Lower leg skin (tissue), 4 donors: Measurements from ENCODE around the gene MAST4. TPM values are rescaled to one million over a fixed set of nuclear protein-coding genes. Genes with fewer than 3 reads are reported as not detected.

Experiments used
- DNase-seq, 2 donors: peaks; one replicate each; pipeline ENCODE4 v3.0.0-alpha.2; 2019; ENCODE audit warnings: low spot score in 2 of 2
- H3K4me3 ChIP-seq: fragments of 200-600 bp; sonication (generic); 2 replicates; pipeline ENCODE4 v1.5.1; 2017; ENCODE audit warnings: mild to moderate bottlenecking, low read depth; ENCODE audit not compliant: poor library complexity, severe bottlenecking
- POLR2A ChIP-seq, 2 donors: fragments of 450-650 bp; IDR thresholded peaks; one replicate each; pipeline ENCODE4 v1.6.1; 2016 to 2017; ENCODE audit warnings: antibody characterized with exemption in 2 of 2, mild to moderate bottlenecking in 1 of 2, moderate library complexity in 1 of 2
- WGBS, 2 donors: methylation state at CpG; one replicate each; pipeline ENCODE4 v1.1.5; 2018; 5-methylcytosine and 5-hydroxymethylcytosine counted together
- intact Hi-C: fragments of 100-400 bp; cut with DNase I; formaldehyde crosslinking; loops from one replicate; pipeline ENCODE4 v1.15.0; 2023; ENCODE audit warnings: low total_unique reads
- total RNA-seq, 4 donors: library from RNA; depleted of rRNA; stranded (reverse); fragments of >200 nt; gene quantifications; one replicate each; pipeline ENCODE4 v1.1.0, GENCODE V29; 2016
- TF ChIP-seq, protein P1 (sequence below), 3 donors: fragments of 450-650 bp; IDR thresholded peaks; one replicate each; pipeline ENCODE4 v1.5.1; 2016; ENCODE audit warnings: antibody characterized with exemption in 3 of 3, mild to moderate bottlenecking in 3 of 3, moderate library complexity in 2 of 3

The MAST4 gene
- total RNA-seq, 4 donors from 2014 or later, result 49.0 to 109 (median 55.5) TPM

GRCh38 chr5:66639037-66639436 is 42.8 kb downstream of the MAST4 start:
- WGBS, 2 donors, result 67 to 90% methylated on average over 1 of the region's 1 CpG
- TF ChIP-seq, protein P1, sequence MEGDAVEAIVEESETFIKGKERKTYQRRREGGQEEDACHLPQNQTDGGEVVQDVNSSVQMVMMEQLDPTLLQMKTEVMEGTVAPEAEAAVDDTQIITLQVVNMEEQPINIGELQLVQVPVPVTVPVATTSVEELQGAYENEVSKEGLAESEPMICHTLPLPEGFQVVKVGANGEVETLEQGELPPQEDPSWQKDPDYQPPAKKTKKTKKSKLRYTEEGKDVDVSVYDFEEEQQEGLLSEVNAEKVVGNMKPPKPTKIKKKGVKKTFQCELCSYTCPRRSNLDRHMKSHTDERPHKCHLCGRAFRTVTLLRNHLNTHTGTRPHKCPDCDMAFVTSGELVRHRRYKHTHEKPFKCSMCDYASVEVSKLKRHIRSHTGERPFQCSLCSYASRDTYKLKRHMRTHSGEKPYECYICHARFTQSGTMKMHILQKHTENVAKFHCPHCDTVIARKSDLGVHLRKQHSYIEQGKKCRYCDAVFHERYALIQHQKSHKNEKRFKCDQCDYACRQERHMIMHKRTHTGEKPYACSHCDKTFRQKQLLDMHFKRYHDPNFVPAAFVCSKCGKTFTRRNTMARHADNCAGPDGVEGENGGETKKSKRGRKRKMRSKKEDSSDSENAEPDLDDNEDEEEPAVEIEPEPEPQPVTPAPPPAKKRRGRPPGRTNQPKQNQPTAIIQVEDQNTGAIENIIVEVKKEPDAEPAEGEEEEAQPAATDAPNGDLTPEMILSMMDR (IDR thresholded peaks at IDR 0.05), result no peak
- TF ChIP-seq POLR2A (IDR thresholded peaks at IDR 0.05), result no peak
- no peak overlapping the region for H3K4me3 ChIP-seq
- DNase-seq, result no peak
- intact Hi-C loops, result no loop called here

DNA sequence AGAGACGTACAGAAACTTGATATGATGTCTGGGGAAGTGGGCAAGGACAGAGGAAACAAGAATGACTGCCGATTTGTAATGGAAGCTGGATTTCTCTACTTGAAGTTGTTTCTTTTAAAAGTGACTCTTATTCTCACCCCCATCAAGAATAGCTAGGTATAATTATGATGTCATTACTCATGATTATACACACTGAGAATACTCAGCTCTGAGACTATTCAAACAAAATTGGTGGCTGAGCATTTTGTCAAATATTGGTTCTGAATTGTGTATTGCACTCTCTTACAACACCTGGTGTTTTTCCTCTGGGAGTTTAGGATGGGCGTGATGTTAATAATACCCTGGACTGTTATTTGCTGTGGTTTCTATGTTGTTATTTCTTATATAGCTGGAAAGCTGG is 46.3 kb downstream of the MAST4 start:
- DNase-seq, result no peak
- 83 to 92% methylated on average over 3 of the region's 3 CpGs for WGBS, 2 donors
- intact Hi-C loops, result no loop called here
- TF ChIP-seq, protein P1 (IDR thresholded peaks at IDR 0.05), result no peak
- no peak for TF ChIP-seq POLR2A (IDR thresholded peaks at IDR 0.05)
- no peak overlapping the region for H3K4me3 ChIP-seq

DNA sequence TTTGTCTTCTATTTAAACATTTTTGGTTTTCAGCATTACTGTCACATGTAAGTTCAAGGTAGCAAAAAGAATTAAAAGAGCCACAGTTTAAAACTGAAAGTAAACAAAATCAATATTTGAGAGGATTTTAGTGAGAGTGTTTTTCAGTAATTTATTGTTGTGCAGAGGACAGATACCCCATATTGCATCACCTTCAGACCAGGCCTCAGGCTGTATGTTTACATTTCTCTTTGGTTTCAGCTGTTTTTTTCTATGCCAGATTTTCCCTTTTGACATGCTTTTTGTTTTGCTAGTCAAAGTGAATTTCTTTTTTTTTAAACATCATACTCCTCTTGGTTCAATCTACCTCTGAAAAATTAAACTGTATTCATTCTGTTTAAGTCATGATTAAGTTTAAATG is 47.2 kb downstream of the MAST4 start:
- intact Hi-C loops, result no loop called here
- no peak for DNase-seq
- TF ChIP-seq, protein P1 (IDR thresholded peaks at IDR 0.05), result no peak
- TF ChIP-seq POLR2A (IDR thresholded peaks at IDR 0.05), result no peak
- H3K4me3 ChIP-seq, result no peak overlapping the region

DNA sequence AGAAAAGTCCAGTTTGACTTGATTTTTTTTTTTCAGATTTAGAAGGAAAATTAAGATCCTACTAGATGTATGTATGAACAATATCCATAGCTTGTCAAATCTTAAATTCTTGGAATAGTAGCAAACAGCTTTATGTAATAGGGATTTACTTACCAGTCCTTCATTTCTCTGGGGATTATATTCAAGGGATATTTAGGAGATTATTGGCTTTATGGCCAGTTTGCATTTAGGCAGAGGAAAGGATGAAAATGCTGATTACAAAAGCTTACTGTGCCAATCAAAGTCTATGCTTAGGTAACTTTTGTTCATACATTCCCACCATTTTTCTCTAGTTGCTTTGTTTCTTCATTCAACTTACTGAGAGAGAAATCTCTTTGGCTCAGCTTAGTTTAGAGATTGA is 47.9 kb downstream of the MAST4 start:
- intact Hi-C loops, result no loop called here
- DNase-seq, result no peak
- no peak for TF ChIP-seq POLR2A (IDR thresholded peaks at IDR 0.05)
- TF ChIP-seq, protein P1 (IDR thresholded peaks at IDR 0.05), result no peak
- H3K4me3 ChIP-seq, result no peak overlapping the region

DNA sequence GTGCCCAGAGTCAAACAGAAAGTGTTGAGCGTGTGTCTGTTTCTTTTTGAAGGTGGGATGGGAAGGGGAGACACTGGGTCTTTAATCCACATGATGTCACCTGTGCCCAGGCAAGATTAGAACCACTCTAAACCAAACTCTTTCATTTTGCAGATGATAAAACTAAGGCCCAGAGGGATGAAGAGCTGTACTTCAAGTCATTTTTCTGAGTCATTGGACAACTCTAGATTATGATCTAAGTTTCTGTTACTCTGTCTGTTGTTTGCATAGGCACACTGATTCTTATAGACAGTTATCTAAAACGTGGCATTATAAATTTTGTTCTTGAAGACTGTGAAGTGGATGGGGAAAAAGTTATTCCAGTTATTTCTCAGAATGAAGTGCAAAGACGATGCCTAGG is 48.8 kb downstream of the MAST4 start:
- no peak for TF ChIP-seq POLR2A (IDR thresholded peaks at IDR 0.05)
- TF ChIP-seq, protein P1 (IDR thresholded peaks at IDR 0.05), result no peak
- intact Hi-C loops, result no loop called here
- no peak for DNase-seq
- 75 to 84% methylated on average over 3 of the region's 3 CpGs for WGBS, 2 donors
- no peak overlapping the region for H3K4me3 ChIP-seq

DNA sequence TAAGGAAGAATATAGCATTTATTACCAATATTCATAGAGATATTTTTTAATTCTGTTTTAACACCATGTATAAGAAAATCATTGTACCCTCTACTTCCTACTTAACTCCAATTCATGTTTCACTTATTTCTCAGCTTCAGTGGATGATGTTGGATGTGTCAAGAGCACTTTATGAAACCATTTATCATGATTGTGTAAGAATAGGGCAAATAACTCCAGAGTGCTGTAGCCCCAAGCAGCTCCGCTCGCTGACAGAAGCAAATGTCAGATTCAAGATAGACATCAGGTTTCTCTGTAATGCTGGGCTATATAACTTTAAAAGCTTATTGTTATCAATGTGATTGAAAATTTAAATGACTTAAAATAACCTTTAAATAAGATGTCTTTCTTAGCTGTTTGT is 50.4 kb downstream of the MAST4 start:
- no peak overlapping the region for H3K4me3 ChIP-seq
- 74 to 92% methylated on average over 2 of the region's 2 CpGs for WGBS, 2 donors
- DNase-seq, result no peak
- no peak for TF ChIP-seq POLR2A (IDR thresholded peaks at IDR 0.05)
- TF ChIP-seq, protein P1 (IDR thresholded peaks at IDR 0.05), result no peak
- intact Hi-C loops, result no loop called here
